Measurements from ENCODE around the gene SLC25A28.
"Not testable (repeated sequence)": the region's sequence is repeated elsewhere in the genome, so short reads cannot be mapped to it uniquely, and the experiment has no call there.

SLC25A28 gene

DNA sequence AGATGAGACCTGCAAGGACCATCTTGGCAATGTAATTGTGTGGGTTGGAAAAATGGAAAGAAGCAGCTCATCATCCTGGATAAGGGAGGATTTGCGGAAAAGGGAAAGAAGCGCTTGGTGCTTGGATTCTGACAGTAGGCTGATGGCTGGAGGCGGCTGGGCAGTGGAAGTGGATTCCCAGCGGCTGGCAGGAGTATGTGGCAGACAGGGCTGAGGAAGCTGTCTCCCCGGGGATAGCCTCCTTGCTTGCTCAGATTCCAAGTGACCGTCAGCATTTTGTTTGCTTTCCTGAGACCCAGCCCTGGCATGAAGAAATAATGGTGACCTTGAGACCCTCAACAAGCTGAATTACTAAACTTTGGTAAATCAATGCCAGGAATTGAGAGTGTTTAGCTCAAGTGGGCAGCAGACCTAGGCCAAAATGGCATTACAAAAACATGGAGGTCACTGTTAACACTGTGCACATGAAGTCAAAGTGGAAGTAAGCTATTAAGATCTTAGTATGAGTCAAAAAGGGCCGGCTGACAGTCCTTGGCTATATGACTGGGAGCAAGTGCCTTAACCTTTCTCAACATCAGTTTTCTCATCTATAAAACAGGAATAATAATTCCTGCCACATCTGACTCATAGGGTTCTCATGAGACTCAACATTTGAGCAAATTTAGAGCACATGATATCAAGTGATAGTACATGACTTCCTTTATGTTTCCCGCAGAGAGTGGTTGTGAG is 21.3 kb downstream of the SLC25A28 start:
- H3K4me3 ChIP-seq (ENCODE audit: low read depth, low read length) = no peak overlapping the region
- TF ChIP-seq, protein P1, sequence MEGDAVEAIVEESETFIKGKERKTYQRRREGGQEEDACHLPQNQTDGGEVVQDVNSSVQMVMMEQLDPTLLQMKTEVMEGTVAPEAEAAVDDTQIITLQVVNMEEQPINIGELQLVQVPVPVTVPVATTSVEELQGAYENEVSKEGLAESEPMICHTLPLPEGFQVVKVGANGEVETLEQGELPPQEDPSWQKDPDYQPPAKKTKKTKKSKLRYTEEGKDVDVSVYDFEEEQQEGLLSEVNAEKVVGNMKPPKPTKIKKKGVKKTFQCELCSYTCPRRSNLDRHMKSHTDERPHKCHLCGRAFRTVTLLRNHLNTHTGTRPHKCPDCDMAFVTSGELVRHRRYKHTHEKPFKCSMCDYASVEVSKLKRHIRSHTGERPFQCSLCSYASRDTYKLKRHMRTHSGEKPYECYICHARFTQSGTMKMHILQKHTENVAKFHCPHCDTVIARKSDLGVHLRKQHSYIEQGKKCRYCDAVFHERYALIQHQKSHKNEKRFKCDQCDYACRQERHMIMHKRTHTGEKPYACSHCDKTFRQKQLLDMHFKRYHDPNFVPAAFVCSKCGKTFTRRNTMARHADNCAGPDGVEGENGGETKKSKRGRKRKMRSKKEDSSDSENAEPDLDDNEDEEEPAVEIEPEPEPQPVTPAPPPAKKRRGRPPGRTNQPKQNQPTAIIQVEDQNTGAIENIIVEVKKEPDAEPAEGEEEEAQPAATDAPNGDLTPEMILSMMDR (conservative IDR thresholded peaks at IDR 0.05; ENCODE audit: low read depth, low read length) = no peak
- DNase-seq (ENCODE audit: low read depth) = no peak

DNA sequence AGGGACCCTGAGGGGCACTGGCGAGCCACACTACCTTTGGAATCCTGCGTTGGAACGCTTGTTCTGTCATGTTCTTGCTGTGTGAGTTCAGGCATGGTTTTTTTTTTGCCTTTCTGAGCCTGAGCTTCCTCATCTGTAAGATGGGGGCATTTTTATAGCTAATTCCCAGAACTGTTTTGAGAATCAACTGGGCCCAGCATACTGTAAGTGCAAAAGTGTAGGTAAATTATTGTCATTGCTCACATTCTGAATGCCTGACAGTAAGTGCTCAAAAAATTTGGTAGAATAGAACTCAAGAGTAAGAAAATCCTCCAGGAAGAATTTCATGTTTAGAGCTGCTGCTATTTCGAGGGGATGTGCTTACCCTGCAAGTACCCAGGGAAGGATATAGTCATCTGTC is 22.2 kb downstream of the SLC25A28 start:
- H3K4me3 ChIP-seq (ENCODE audit: low read depth, low read length) = no peak overlapping the region
- TF ChIP-seq, protein P1 (conservative IDR thresholded peaks at IDR 0.05; ENCODE audit: low read depth, low read length) = no peak
- no peak for DNase-seq (ENCODE audit: low read depth)

DNA sequence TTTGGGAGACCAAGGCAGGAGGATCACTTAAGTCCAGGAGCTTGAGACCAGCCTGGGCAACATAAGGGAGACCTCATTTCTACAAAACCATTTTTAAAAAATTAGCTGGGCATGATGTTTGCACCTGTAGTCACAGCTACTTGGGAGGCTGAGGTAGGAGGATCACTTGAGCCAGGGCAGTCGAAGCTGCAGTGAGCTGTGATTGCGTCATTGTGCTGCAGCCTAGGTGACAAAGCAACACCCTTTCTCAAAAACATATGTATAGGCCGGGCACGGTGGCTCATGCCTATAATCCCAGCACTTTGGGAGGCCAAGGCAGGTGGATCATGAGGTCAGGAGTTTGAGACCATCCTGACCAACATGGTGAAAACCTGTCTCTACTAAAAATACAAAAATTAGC is 23.5 kb downstream of the SLC25A28 start:
- not testable (repeated sequence) for DNase-seq (ENCODE audit: low read depth); H3K4me3 ChIP-seq (ENCODE audit: low read depth, low read length)

DNA sequence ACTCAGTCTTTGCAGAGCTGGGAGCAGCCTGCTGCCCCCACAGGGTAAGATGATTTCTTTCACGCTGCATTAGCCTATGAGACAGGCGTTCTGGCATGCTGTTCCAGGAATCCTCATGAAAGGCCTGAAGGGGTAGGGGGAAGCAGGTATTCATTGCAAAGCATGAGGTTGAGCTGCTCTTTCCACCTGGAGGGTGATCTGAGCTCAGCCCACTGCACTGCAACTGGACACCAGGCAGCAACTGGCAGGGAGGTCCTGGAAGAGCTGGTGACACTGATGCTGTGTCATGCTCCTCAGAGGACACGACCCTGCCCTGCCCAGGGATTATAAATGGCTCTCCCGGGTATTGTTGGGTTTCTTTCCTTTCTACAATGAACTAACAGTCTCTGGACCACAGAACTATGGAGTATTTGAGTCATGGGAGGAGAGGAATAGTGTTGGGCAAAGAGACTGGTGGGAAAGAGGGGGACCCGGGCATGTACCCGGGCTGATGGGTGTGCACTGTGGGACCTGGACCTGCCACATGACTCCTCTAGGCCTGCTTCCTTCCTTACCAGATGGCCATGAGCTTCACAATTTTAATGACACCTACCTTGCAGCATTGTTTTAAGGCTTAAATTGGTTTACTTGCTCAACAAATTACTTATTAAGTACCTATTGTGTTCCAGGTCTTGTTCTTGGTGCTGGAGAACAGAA is 24.3 kb downstream of the SLC25A28 start:
- no peak for DNase-seq (ENCODE audit: low read depth)
- no peak overlapping the region for H3K4me3 ChIP-seq (ENCODE audit: low read depth, low read length)
- TF ChIP-seq, protein P1 (conservative IDR thresholded peaks at IDR 0.05; ENCODE audit: low read depth, low read length) = no peak

DNA sequence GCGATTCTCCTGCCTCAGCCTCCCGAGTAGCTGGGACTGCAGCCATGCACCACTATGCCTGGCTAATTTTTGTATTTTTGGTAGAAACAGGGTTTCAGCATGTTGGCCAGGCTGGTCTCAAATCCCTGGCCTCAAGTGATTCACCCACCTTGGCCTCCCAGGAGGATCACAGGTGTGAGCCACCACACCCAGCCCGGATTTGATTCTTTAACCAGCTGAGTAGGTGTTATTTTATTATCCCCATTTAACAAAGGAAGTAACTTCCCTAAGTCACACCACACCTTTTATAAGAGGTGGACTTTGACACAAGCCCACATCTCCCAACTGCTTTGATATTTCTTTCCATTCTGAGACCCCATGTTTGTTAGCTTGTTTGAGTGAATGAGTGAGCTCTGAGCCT is 25.0 kb downstream of the SLC25A28 start:
- DNase-seq (ENCODE audit: low read depth) = no peak
- TF ChIP-seq, protein P1 (conservative IDR thresholded peaks at IDR 0.05; ENCODE audit: low read depth, low read length) = no peak
- H3K4me3 ChIP-seq (ENCODE audit: low read depth, low read length) = no peak overlapping the region

DNA sequence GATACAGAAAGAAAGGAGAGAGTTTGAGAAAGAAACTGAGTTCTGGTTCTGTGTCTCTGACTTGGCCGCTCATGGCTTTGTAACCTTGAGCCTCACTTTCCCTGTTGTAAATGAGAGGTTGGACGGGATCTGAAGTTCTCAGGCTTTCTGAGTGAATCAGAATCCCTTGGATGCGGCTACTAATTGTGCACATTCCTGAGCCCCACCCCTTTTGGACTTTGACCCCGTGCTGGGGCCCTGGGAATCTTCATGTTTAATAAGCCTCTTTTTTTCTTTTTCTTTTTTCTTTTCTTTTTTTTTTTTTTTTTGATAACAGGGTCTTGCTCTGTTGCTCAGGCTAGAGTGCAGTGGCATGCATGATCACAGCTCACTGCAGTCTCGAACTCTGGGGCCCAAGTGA is 26.9 kb downstream of the SLC25A28 start:
- no peak overlapping the region for H3K4me3 ChIP-seq (ENCODE audit: low read depth, low read length)
- no peak for DNase-seq (ENCODE audit: low read depth)
- TF ChIP-seq, protein P1 (conservative IDR thresholded peaks at IDR 0.05; ENCODE audit: low read depth, low read length) = no peak

DNA sequence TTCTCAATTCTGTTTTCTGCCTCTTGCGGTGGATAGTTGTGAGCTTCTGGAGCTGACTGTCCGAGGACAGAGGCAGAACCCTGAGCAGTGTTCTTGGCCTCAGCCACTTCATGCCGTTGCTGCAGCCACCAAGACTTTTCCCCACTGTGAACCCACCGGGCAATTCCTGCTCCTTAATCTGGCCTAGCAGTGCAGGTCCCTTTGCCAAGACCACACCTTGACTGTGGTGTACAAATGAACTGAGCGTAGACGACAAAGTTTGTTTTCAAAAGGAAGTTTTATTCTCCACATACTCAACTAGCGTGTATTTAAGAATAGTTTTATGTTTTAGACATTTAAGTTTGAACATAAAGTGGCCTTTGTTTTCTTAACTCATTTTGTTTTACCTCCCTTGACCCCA is 29.4 kb downstream of the SLC25A28 start:
- H3K4me3 ChIP-seq (ENCODE audit: low read depth, low read length) = no peak overlapping the region
- DNase-seq (ENCODE audit: low read depth) = no peak
- TF ChIP-seq, protein P1 (conservative IDR thresholded peaks at IDR 0.05; ENCODE audit: low read depth, low read length) = no peak

All from choroid plexus epithelial cell (primary cell).